Astrocyte (in vitro differentiated cells and primary cell): ENCODE results near the gene MRAP. TPM values are rescaled to one million over a fixed set of nuclear protein-coding genes. Genes with fewer than 3 reads are reported as not detected.

Experiments used
- DNase-seq: peaks from one replicate; pipeline ENCODE4 v3.0.0-alpha.2; 2010; ENCODE audit warnings: low read depth
- FAIRE-seq: peaks from 2 replicates; lab custom pipeline; 2011; peaks lifted over from hg19 to GRCh38; lab: Jason Lieb, UNC
- H2AFZ ChIP-seq: 2 replicates; pipeline ENCODE4 v1.6.0; 2012; ENCODE audit warnings: low read depth, low read length, inconsistent platforms
- H3K27ac ChIP-seq: 2 replicates; pipeline ENCODE4 v1.5.1; 2011; ENCODE audit warnings: low read depth, low read length, inconsistent platforms
- H3K27me3 ChIP-seq: 2 replicates; pipeline ENCODE4 v1.6.0; 2011; ENCODE audit warnings: low read length, inconsistent platforms; ENCODE audit not compliant: insufficient read depth
- H3K36me3 ChIP-seq: 2 replicates; pipeline ENCODE4 v1.5.1; 2011; ENCODE audit warnings: low read length, inconsistent platforms; ENCODE audit not compliant: insufficient read depth
- H3K4me1 ChIP-seq: 2 replicates; pipeline ENCODE4 v1.5.1; 2011; ENCODE audit warnings: low read length, inconsistent platforms; ENCODE audit not compliant: insufficient read depth
- H3K4me2 ChIP-seq: 2 replicates; pipeline ENCODE4 v1.6.0; 2012; ENCODE audit warnings: low read length, inconsistent platforms
- H3K4me3 ChIP-seq: 2 replicates; pipeline ENCODE4 v1.5.1; 2011; ENCODE audit warnings: low read depth, mild to moderate bottlenecking, low read length, inconsistent platforms; ENCODE audit not compliant: insufficient read depth
- H3K79me2 ChIP-seq: 2 replicates; pipeline ENCODE4 v1.6.0; 2012; ENCODE audit warnings: mild to moderate bottlenecking, low read length, inconsistent platforms; ENCODE audit not compliant: insufficient read depth
- H3K9ac ChIP-seq: 2 replicates; pipeline ENCODE4 v1.6.0; 2012; ENCODE audit warnings: mild to moderate bottlenecking, low read length, inconsistent platforms
- H3K9me3 ChIP-seq: 2 replicates; pipeline ENCODE4 v1.5.1; 2012; ENCODE audit warnings: low read depth, mild to moderate bottlenecking, low read length, inconsistent platforms; ENCODE audit not compliant: insufficient read depth
- H4K20me1 ChIP-seq: 2 replicates; pipeline ENCODE4 v1.6.0; 2012; ENCODE audit warnings: low read length, inconsistent platforms; ENCODE audit not compliant: insufficient read depth
- H3K27ac Mint-ChIP-seq: one replicate; pipeline ENCODE4 v1.8.0; 2021; ENCODE audit warnings: mild to moderate bottlenecking, mixed read lengths; ENCODE audit not compliant: unreplicated experiment
- H3K27me3 Mint-ChIP-seq: one replicate; pipeline ENCODE4 v1.8.0; 2021; ENCODE audit warnings: low read depth, mixed read lengths; ENCODE audit not compliant: unreplicated experiment
- H3K36me3 Mint-ChIP-seq: one replicate; pipeline ENCODE4 v1.8.0; 2021; ENCODE audit warnings: low read depth, mixed read lengths; ENCODE audit not compliant: unreplicated experiment
- H3K4me1 Mint-ChIP-seq: one replicate; pipeline ENCODE4 v1.8.0; 2021; ENCODE audit warnings: low read depth, mixed read lengths; ENCODE audit not compliant: unreplicated experiment
- H3K4me3 Mint-ChIP-seq: one replicate; pipeline ENCODE4 v1.8.0; 2021; ENCODE audit warnings: mild to moderate bottlenecking, moderate library complexity, mixed read lengths; ENCODE audit not compliant: unreplicated experiment
- H3K9me3 Mint-ChIP-seq: one replicate; pipeline ENCODE4 v1.8.0; 2021; ENCODE audit warnings: mild to moderate bottlenecking, mixed read lengths; ENCODE audit not compliant: unreplicated experiment
- EZH2 ChIP-seq: IDR thresholded peaks from 2 replicates; pipeline ENCODE4 v1.6.1; 2012; ENCODE audit warnings: mild to moderate bottlenecking, low read length, inconsistent platforms; ENCODE audit not compliant: insufficient read depth
- total RNA-seq: library from RNA; stranded (reverse); gene quantifications from 2 replicates; pipeline ENCODE4 v1.2.1, GENCODE V29; 2021
- TF ChIP-seq, protein P1 (sequence below): IDR thresholded peaks from 2 replicates; pipeline ENCODE4 v1.5.1; 2011; ENCODE audit warnings: low read depth, mild to moderate bottlenecking, inconsistent platforms, low read length, moderate library complexity; ENCODE audit not compliant: insufficient read depth

The MRAP gene
- total RNA-seq, 1 donor from 2014 or later: not detected

- no peaks in the 10 kb centered on the region for H3K4me1 ChIP-seq
- FAIRE-seq (no peak), DNase-seq (no peak)
- no peak overlapping the region for H3K4me3 Mint-ChIP-seq
- no peak for TF ChIP-seq EZH2
- TF ChIP-seq, protein P1, sequence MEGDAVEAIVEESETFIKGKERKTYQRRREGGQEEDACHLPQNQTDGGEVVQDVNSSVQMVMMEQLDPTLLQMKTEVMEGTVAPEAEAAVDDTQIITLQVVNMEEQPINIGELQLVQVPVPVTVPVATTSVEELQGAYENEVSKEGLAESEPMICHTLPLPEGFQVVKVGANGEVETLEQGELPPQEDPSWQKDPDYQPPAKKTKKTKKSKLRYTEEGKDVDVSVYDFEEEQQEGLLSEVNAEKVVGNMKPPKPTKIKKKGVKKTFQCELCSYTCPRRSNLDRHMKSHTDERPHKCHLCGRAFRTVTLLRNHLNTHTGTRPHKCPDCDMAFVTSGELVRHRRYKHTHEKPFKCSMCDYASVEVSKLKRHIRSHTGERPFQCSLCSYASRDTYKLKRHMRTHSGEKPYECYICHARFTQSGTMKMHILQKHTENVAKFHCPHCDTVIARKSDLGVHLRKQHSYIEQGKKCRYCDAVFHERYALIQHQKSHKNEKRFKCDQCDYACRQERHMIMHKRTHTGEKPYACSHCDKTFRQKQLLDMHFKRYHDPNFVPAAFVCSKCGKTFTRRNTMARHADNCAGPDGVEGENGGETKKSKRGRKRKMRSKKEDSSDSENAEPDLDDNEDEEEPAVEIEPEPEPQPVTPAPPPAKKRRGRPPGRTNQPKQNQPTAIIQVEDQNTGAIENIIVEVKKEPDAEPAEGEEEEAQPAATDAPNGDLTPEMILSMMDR: no peak
- H3K9me3 ChIP-seq: no peaks in the 10 kb centered on the region
- no peaks in the 10 kb centered on the region for H3K36me3 ChIP-seq
- H3K27ac ChIP-seq: no peak overlapping the region
- no peak overlapping the region for H3K9ac ChIP-seq
- no peaks in the 10 kb centered on the region for H3K27me3 Mint-ChIP-seq
- peaks cover 12% of the 10 kb centered on the region for H3K36me3 Mint-ChIP-seq
- H3K27me3 ChIP-seq: no peaks in the 10 kb centered on the region
- H3K4me2 ChIP-seq: no peak overlapping the region
- no peaks in the 10 kb centered on the region for H3K9me3 Mint-ChIP-seq
- H4K20me1 ChIP-seq: no peaks in the 10 kb centered on the region
- H3K79me2 ChIP-seq: no peaks in the 10 kb centered on the region
- no peaks in the 10 kb centered on the region for H3K4me1 Mint-ChIP-seq
- no peak overlapping the region for H2AFZ ChIP-seq
- H3K4me3 ChIP-seq: no peak overlapping the region
- no peak overlapping the region for H3K27ac Mint-ChIP-seq
Observed at GRCh38 chr21:32299695-32300094, 1.0 kb downstream of the MRAP start.

DNA sequence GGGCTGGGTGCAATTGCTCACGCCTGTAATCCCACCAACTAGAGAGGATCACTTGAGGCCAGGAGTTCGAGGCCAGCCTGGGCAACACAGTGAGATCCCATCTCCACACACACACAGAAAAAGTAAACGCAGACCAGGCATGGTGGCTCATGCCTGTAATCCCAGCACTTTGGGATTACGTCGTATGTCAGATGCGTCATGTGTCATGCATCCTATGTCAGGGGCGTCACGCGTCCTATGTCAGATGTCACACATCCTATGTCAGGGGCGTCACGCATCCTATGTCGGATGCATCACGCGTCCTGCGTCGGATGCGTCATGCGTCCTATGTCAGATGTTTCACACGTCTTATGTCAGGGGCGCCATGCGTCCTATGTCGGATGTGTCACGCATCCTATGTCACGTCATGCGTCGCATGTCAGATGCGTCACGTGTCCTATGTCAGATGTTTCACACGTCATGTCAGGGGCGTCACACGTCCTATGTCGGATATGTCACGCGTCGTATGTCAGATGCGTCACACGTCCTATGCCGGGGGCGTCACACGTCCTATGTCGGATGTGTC is 1.5 kb downstream of the MRAP start:
- DNase-seq (no peak), FAIRE-seq (no peak)
- no peaks in the 10 kb centered on the region for H3K9me3 Mint-ChIP-seq
- Histone ChIP-seq H3K9me3 (no peaks in the 10 kb centered on the region), H3K27ac (no peak overlapping the region), H3K4me3 (no peak overlapping the region), H3K79me2 (no peaks in the 10 kb centered on the region), H2AFZ (no peak overlapping the region), H4K20me1 (no peaks in the 10 kb centered on the region), H3K4me2 (no peak overlapping the region), H3K27me3 (no peaks in the 10 kb centered on the region), H3K9ac (no peak overlapping the region), H3K36me3 (no peaks in the 10 kb centered on the region), H3K4me1 (no peaks in the 10 kb centered on the region)
- no peak overlapping the region for H3K4me3 Mint-ChIP-seq
- H3K27me3 Mint-ChIP-seq: no peaks in the 10 kb centered on the region
- no peaks in the 10 kb centered on the region for H3K4me1 Mint-ChIP-seq
- H3K27ac Mint-ChIP-seq: no peak overlapping the region
- peaks cover 12% of the 10 kb centered on the region for H3K36me3 Mint-ChIP-seq
- no peak for TF ChIP-seq EZH2
- TF ChIP-seq, protein P1: no peak

- no peaks in the 10 kb centered on the region for H3K4me1 Mint-ChIP-seq
- H3K9me3 ChIP-seq: no peaks in the 10 kb centered on the region
- peaks cover 15% of the 10 kb centered on the region for H3K36me3 Mint-ChIP-seq
- FAIRE-seq: no peak
- no peaks in the 10 kb centered on the region for H3K4me1 ChIP-seq
- no peak overlapping the region for H3K9ac ChIP-seq
- no peak overlapping the region for H3K4me2 ChIP-seq
- no peaks in the 10 kb centered on the region for H3K79me2 ChIP-seq
- no peak for TF ChIP-seq EZH2
- TF ChIP-seq, protein P1: no peak
- DNase-seq: no peak
- H3K27me3 Mint-ChIP-seq: no peaks in the 10 kb centered on the region
- no peak overlapping the region for H2AFZ ChIP-seq
- H3K27me3 ChIP-seq: no peaks in the 10 kb centered on the region
- H3K9me3 Mint-ChIP-seq: no peaks in the 10 kb centered on the region
- H3K4me3 ChIP-seq: no peak overlapping the region
- no peak overlapping the region for H3K27ac ChIP-seq
- H3K27ac Mint-ChIP-seq: no peak overlapping the region
- H4K20me1 ChIP-seq: no peaks in the 10 kb centered on the region
- no peak overlapping the region for H3K4me3 Mint-ChIP-seq
- H3K36me3 ChIP-seq: no peaks in the 10 kb centered on the region
Observed at GRCh38 chr21:32301596-32301995, 2.9 kb downstream of the MRAP start.
